HT-29 (cell line): ENCODE measurements around the gene BDNF. TPM values are rescaled to one million over a fixed set of nuclear protein-coding genes. Genes with fewer than 3 reads are reported as not detected.
A peak's percentile ranks its signal among the peaks of the same experiment; 100 is the strongest.
"Not testable (repeated sequence)": the region's sequence is repeated elsewhere in the genome, so short reads cannot be mapped to it uniquely, and the experiment has no call there.

Source experiments
- DNase-seq: peaks from one replicate; pipeline ENCODE4 v3.0.0-alpha.2; 2015; ENCODE audit warnings: low spot score
- total RNA-seq: library from RNA; depleted of rRNA; stranded (reverse); fragments of >200 nt; shearing (Covaris generic); gene quantifications from 2 replicates; pipeline ENCODE4 v1.2.3, GENCODE V29; 2014

BDNF gene
- total RNA-seq, 1 experiment from 2014 or later, result 0.53 TPM

DNA sequence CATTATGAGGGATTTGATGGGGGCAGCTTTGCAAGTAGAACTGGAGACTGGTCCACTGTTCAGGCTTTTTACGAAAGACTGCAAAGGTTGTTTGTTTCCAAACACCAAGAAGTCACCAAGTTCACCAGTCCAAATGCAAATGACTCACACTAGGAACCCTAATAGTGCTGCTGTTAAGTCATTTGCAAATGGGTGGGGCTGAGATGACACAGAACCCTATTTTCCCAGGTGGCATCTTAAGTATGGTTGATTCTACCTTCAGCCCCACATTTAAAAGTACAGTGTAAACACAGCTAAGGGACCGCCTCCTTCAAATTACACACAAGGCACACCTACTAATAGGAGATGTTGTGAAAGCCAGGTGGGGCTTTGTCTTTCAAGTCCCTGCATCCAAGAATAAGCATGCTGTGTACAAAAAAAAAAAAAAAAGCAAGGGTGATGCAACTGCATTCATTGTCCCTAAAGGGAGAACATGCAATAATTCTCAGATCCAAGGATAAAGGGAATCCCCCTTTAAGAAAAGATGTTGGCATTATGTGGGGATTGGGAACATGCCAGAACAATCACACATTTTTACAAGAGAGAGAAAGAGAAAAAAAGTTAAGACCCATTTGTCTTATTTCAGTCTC lies 27.3 kb downstream of the BDNF start:
- peak; percentile 63 for DNase-seq

DNA sequence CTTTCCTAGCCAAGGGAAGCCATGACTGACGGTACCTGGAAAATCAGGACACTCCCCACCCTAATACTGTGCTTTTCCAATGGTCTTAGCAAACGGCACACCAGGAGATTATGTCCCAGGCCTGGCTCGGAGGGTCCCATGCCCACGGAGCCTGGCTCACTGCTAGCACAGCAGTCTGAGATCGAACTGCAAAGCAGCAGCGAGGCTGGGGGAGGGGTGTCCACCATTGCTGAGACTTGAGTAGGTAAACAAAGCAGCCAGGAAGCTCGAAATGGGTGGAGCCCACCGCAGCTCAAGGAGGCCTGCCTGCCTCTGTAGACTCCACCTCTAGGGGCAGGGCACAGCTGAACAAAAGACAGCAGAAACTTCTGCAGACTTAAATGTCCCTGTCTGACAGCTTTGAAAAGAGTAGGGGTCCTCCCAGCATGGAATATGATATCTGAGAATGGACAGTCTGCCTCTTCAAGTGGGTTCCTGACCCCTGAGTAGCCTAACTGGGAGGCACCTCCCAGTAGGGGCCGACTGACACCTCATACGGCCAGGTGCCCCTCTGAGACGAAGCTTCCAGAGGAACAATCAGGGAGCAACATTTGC lies 34.6 kb downstream of the BDNF start:
- DNase-seq, result not testable (repeated sequence)

DNA sequence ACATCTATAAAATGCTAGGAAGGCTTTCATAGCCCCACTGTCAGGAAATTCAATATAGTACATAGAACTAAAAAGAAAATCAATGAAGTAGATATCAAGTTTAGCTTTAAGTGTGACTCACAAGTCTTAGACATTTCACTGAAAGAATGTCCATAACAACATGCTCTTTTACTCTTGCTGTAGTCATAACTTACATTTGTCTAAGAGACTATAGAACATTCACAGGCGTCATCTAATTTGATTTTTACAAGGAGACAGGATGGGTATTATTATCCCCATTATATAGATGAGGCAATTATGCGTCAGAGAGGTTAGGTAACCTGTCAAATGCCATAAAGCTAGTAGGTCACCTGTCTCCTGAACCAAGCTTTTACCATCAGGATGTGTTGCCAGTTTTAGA lies 36.9 kb downstream of the BDNF start:
- no peak for DNase-seq

DNA sequence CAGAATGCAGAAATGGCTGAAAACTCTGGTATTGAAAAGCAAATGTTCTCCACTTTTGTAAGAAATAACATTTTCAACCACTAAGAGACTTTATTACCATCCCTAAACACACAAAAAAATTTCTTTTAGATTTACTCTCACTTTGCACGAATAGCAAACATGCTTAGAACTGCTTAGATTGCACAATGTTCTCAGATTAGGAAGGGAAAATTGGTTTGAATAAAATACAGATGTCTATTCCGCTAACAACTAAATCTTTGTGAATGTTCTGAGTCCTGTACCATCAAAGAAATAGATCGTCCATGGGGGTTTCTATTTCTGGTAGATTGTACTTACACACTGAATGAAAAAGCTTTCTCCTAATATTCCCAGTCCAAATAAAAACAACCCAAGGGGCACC lies 40.1 kb downstream of the BDNF start:
- DNase-seq, result no peak

DNA sequence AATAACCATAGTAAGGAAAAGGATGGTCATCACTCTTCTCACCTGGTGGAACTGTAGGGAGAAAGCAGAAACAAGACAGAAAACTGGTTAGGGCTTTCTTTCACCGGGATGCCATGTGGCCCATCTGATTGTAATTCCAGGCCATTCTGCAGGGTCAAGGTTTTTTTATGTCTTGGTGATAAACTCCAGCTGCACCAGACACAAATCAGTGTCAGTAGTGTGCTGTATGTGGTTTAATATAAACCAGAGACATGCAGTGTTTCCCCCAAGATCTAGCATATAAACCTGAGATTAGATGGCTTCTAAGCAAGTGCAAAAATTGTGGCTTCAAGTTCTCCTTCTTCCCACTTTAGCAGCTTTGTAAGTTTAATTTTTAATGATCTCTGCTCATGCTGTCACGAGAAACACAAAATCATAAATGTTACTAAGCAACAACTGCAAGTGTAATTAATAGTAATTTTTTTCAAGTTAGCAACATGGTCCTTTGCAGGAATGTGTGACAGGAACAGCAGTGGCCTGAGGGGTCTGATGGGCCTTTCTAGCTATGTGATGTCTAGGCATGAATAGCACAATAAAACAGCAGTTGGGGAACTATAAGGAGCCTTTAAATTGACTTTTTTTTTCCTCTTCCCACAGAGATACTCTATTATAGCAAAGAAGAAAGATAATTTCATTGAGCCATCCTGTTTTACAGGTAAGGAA lies 41.6 kb downstream of the BDNF start:
- no peak for DNase-seq

DNA sequence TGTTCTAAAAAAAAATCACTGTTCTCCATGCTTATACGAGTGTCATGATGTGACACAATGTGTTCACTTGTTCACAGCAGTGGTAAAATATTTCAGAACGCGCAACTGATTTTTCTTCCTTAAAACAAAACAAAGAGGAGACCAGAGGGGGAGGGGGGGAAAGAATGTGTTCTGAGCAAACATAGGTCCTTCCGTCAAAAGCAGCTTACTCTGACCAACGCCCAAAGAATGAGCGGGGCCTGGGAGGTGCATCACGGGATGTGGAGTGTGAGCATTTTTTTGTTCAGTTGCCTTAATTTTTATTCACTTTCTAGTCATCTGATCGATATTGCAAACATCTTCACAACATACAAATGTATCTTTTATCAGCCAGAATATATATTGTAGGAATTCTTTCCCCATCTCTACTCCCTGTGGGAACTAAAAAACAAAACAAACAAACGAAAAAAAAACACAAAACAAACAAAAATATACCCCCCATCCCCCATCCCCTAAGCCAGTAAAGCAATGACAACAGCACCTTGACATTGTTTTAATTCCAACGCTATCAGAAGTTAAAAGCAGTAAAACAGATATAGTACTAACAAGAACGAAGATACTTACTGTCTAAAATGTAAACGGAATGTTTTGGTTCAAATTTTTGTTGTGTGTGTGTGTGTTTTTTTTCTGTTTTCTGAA lies 43.3 kb downstream of the BDNF start:
- no peak for DNase-seq

DNA sequence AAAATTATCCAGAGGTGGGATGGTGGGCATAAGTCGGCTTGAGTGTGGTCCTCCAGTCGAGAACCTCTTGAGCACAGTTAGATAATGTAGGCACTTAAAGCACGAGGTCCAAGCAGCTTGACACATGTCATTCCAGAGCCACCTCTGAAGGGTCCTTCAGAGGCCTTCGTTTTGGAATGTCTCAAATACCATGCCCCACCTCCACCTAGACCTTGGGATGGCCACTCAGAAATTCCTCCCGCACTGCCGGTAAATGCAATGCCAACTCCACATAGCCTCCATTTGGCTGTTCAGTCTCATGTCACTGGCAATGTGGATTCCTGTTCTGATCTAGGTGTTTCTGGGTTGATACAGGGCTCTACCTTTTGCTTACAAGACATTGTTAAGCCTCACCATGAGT lies 43.9 kb downstream of the BDNF start:
- no peak for DNase-seq

DNA sequence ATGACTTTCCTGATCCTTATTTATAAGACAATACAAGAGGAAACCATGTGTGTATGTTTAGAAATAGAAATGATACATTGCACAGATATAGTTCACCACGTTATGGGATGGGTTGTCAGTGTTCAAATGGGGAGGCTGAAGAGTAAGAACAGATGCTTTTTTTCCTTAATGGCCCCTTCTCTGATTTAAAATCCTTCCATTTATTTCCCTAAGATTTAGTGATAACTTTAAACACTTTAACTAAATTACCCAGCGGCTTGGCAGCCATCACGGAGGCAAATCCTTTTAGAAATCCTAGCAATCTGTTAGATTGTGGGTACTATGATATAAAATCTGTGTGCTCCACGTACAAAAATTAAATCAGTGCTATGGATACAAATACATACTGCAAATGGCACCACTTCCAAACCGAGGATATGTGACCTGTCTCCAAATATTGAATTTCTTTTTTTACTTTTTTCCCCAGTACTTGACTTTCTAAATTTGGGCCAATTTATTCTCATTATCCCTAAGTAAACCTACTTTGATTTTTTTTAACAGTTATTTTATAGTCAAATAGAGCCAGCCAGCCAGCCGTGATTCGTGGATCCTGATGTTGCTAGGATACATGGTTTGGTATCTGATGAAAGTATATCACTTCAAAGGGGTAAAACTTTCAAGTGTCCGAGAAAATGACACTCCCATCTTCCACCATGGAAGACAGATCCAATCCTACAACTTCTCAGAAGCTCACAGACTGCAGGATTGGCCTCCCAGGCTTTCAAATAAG lies 46.1 kb downstream of the BDNF start:
- no peak for DNase-seq

DNA sequence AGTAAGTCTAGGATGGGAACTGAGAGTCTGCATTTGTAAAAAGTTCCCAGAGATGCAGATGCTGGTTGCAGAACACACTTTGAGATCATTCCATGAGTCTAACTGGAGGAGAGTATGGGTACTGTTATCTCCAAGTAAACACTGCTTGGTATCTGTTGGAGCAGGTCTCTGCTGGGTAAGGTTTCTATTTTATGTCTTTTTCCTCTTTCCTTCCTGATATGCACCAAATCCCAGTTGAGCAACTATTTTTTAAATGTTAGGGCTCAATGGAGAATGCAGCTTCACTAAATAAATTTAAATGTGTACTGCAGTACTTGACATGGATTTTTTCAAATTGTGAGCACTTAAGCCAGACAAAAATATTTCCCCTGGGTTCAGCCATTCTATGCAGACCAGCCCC lies 48.5 kb downstream of the BDNF start:
- DNase-seq, result no peak

DNA sequence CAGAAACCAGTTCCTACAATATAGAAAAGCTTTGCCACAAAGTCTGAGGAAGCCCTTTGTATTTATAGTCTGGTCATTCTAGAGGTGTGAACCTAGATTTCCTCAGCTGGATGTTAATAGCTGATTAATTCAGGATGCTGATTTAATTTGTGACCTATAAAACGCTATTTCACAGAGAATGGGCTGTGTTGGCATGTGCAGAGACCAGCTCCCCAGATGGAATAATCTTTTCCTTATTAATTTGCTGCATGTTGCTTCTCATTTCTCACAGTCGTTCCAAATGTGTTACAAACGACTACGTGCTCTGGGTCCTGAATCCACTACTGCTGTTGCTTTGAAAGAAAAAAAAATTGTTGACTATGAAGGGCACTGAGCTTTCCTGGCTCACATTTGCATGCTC lies 49.3 kb downstream of the BDNF start:
- DNase-seq, result no peak

DNA sequence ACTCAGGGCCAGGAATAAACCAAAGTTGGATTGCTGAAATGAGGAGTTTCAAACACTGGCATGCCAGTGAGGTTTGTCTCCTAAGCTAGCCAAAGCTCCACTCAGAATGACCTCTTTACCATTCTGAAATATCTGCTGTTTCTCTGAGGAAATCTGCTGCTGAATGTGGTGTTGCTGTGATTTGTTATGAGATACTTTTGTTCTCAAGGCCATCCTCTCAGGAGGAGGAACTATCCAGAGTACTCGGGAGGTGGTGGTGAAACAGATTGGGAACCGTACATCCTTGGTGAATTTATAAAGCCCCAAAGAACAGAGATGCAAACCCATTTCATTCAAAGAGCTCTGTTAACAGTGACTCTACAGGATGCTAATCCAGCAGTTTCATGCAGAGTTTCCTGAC lies 50.5 kb downstream of the BDNF start:
- DNase-seq, result no peak

DNA sequence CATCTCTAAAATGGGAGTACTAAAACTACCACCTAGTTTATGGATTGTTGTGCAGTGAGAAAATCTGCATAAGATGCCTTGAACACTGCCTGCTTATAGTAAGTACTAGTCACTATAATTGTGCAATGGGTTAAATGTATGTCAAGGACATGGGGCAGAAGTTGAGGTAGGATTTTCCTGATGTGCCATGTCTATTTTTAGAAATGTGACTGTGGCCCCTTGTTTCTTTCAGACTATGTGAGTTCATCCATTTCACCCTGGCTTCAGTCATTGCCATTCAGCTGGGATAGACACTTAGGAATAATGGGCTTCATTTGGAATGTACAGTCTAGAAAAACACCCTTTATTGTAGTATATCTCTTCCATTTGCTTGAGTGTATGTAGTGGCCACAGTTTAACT lies 51.4 kb downstream of the BDNF start:
- no peak for DNase-seq

DNA sequence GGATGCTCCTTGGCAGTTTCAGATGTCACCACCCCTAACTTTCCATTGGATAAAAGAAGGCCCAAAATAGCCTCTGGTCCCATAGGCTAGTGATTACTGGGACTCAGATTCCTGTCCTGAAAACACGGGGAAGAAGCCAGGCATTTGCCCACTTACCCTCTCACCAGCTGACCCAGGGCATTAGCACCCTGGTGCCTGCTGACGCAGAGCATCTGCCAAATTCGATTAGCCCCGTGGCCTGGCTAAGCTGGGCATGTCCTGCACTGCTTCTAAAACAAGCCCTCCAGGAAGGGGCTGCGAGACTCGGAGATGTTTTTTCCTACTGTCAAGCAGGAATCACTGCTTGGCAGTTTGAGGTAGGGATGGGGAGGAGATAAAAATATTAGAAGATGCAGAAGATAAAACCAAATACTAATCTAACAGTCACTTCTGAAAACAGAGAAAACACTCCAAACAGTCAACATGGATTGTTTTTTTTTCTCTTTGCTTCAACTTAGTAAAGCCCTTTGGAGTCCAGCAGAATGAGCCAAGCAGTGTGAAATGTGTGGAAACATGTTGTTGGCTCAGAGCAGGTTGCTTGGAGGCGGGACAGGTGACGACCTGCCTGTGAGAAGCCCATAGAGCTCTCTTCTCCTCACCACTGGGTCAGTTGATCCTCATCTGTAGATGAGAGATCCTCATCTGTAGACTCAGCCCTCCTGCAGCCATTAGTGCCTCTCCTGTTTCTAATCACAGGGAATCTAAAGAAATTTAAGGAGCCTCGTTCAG lies 54.0 kb downstream of the BDNF start:
- DNase-seq, result no peak

DNA sequence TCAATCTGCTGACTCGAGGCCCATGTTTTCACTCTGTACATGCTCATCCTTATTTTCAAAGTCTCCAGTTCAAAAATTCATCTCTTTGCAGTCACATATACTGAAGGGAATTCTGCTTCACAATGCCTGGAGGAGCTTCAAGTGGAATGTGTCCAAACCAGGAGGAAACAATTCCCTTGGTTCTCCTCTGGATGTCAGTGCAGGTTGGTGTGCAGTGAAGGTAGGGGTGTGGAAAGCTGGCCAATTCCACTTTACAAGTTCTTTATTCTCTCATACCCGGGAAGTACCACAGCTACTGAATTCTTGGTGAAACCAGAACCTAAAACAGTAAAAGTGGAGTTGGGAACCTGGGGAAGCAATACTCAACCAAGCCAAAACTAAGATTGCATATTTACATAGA lies 57.3 kb downstream of the BDNF start:
- peak; percentile 16 for DNase-seq

DNA sequence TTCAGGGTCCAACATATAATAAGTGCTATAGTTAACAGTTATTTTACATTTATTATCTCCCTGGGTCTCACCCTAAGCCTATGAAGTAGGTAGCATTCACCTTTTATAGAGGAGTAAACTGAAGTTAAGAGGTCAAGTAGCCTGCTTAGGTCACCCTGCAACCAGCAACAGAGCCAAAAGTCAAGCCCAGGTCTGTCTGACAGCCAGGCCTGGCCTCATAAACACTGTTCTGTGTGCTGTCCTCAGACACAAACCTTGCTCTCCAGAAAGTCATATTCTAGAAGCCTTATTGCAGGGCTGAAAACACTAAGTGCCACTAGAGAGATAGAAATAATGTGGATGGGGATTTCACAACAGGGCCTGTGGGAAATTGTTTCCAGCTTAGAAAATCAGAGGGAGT lies 59.3 kb downstream of the BDNF start:
- no peak for DNase-seq

DNA sequence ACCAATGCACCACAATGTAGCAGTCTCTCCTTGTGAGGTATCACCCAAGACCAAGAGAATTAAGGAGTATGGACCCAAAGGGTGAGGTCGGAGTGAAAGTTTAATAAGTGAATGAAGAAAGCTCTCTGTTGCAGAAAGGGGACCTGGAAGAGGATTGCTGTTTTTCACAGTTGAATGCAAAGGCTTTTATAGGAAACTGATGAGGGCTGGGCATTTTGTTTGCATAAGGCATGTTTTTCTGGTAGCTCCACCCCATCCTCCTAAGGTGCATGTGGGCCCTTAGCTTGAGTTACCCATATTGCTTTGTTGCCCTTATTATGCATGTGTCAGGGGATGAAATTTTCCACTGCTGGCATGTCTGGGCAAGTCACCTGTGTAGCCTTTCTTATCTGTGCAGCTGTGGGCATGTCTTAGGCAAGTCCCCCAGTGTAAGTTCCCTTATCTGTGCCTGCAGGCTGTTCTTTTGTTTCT lies 64.7 kb downstream of the BDNF start:
- DNase-seq, result no peak

DNA sequence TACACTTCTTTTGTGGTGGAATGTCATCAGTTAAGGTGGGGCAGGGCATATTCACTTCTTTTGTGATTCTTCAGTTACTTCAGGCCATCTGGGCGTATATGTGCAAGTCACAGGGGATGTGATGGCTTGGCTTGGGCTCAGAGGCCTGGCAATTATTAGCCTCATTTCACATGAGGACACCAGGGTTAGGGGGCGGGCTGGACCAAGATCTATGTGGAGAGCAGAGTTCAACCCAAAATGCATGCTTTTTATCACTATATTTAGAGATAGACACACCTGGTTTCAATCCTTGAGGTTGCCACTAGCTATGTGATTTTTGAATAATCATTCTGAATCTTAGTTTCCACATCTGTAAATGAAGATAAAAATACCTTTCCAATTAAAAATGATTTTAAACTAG lies 65.5 kb downstream of the BDNF start:
- not testable (repeated sequence) for DNase-seq

DNA sequence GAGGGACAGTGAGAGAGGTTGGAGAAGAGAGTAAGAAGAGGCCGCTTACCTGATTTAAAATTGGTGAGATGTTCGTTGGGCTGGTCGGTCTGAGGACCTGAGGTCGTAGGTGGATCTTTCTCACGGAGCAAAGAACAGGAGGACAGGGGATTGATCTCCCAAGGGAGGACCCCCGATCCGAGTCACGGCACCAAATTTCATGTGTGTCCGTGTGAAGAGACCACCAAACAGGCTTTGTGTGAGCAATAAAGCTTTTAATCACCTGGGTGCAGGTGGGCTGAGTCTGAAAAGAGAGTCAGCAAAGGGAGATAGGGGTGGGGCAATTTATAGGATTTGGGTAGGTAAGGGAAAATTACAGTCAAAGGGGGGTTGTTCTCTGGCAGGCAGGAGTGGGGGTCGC lies 66.0 kb downstream of the BDNF start:
- DNase-seq, result not testable (repeated sequence)

DNA sequence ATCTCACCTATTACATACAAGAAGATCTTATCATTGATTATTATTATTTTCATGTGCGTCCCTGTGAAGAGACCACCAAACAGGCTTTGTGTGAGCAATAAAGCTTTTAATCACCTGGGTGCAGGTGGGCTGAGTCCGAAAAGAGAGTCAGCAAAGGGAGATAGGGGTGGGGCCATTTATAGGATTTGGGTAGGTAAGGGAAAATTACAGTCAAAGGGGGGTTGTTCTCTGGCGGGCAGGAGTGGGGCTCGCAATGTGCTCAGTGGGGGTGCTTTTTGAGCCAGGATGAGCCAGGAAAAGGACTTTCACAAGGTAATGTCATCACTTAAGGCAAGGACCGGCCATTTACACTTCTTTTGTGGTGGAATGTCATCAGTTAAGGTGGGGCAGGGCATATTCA lies 71.2 kb downstream of the BDNF start:
- DNase-seq, result not testable (repeated sequence)

DNA sequence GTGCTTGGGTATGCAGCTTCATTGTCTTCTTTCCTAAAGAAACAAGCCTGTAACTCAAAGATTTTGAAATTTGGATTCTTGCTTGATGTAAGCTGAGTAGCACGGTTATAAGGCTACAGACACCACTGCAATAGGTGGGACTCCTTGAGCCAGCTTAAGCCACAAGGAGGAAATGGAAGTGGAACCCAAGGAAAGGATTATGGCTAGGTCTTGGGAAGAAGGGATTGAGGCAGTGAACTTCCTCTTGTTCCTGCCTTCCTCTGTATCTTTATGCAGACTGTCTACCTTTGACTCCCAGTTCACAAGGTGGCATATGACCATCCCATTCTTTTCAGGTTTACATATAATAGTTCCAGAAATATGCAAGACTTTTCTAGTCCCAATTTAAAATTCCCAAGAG lies 72.3 kb downstream of the BDNF start:
- no peak for DNase-seq
